Endometrial microvascular endothelial cells (primary cell): ENCODE data around the gene EVX1. TPM values are rescaled to one million over a fixed set of nuclear protein-coding genes. Genes with fewer than 3 reads are reported as not detected.

Source experiments
- in situ Hi-C: cut with HindIII; loops from 2 replicates; pipeline ENCODE4 v1.10.0; 2017; ENCODE audit warnings: low sequenced_read_pairs, low pct_unique_long_range_greater_than_20kb; ENCODE audit errors: inconsistent ontology term
- total RNA-seq: library from RNA; depleted of rRNA; stranded (reverse); fragments of >200 nt; gene quantifications from one replicate; pipeline ENCODE4 v1.2.3, GENCODE V29; 2015; ENCODE audit errors: inconsistent ontology term

EVX1 gene
- total RNA-seq, 1 donor from 2014 or later, result not detected

DNA sequence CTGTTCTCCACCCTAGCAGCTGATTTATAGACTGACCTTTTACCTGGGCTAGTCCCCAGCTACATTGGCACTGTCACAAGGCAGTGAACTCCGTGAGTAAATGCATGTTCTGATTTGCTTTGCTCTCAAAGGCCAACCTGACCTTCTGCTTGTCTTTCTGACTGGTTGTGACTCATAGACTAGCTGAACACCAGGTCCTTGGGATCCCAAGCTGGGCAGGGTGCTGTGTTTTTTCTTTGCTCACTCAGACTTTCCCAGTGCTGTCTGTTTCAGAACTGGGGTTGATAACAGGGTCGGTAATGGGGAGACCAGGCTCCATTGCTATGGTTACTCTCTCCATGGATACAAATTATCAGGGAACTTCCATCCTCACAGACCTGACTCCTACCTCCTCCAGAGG, 35.0 kb downstream of the EVX1 start:
- in situ Hi-C loops, result no loop called here

DNA sequence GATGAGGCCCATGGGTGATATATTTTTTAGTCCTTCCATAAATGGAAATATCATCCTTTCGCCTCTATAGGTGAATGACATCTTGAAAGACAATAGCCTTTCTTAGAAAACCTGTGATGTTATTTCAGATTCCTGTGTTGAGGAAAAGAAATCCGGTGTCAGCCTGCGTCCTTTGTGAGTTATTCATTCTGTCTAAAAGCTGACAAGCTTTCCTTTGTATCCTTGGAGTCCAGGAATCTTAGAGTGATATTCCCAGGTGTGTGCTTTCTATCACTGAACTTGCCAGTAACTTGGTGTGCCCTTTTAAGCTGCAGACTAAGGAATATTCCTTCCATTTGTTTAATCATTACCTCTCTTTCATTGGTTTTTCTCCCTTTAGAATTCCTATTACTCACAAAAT, 41.0 kb downstream of the EVX1 start:
- in situ Hi-C loops, result no loop called here

DNA sequence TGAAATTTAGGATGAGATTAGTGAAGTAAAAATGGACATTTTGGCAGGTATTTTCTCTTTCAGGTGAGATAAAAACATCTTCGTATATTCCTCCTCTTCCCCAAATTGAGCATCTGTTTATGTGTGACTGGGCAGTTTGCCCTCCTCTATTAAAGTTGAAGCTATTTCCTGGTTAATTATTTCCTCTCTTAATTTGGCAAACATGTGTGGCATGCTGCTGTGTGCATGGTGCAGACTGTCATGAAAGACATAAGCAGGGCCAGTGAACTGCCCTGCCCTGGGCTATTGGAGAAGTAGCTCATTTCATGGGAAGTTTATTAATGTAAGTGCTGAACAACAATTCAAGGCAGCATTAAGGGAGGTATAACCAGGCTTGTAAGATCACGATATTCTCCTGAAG, 52.6 kb downstream of the EVX1 start:
- in situ Hi-C loops, result no loop called here

DNA sequence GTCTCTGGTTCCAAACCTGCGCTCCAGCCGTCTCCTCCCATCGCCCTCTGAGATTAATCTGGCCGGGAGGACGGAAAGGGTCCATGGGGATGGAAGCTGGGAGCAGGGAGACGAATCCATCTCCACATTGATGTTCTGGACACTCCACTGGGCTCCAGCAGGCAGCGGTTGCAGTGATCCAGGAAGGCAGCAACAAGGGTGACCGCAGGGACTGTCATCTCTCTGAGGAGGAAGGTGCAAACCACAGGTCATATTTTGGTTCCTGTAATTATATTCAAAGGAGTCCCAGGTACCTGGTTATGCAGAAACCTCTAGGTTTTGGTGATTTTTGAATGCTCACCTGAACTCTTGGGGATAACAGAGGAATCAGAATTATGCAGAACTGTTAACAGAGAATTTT, 54.8 kb downstream of the EVX1 start:
- in situ Hi-C loops, result no loop called here

Other genes starting within 250 kb of the EVX1 start
- 0.65 TPM for gene HOXA1, start 146.8 kb upstream of the EVX1 start, total RNA-seq
- not detected for gene HOXA2, start 140.1 kb upstream of the EVX1 start, total RNA-seq
- gene HOXA4, start 112.0 kb upstream of the EVX1 start, total RNA-seq, result 0.93 TPM
- 4.4 TPM for gene HOXA5, start 99.1 kb upstream of the EVX1 start, total RNA-seq
- gene HOXA6, start 95.0 kb upstream of the EVX1 start, total RNA-seq, result 6.0 TPM
- gene HOXA3, start 90.2 kb upstream of the EVX1 start, total RNA-seq, result 6.6 TPM
- 10.0 TPM for gene HOXA7, start 86.1 kb upstream of the EVX1 start, total RNA-seq
- gene HOXA9, start 77.3 kb upstream of the EVX1 start, total RNA-seq, result 47.0 TPM
- gene HOXA10, start 68.5 kb upstream of the EVX1 start, total RNA-seq, result 9.8 TPM
- gene HOXA11, start 57.6 kb upstream of the EVX1 start, total RNA-seq, result 7.3 TPM
- gene HOXA13, start 42.7 kb upstream of the EVX1 start, total RNA-seq, result 0.09 TPM